Raji (cell line): ENCODE measurements around the gene FUOM.

Experiments
- POLR2A ChIP-seq: IDR thresholded peaks from 2 replicates; pipeline ENCODE4 v1.6.1; 2011; ENCODE audit warnings: low read depth, low read length, control low read depth; ENCODE audit not compliant: insufficient read depth

The FUOM gene

GRCh38 chr10:133357285-133358161, at the start of gene FUOM:
Gene FUOM (minus strand): TSS chr10:133358019. CDS start chr10:133358007, 12 bp downstream.
- no peak for TF ChIP-seq POLR2A

GRCh38 chr10:133405844-133406527, 48.2 kb upstream of the FUOM start:
- no peak for TF ChIP-seq POLR2A

- TF ChIP-seq POLR2A, result no peak
These were observed 47.5 kb upstream of the FUOM start for GRCh38 chr10:133405272-133405671.

- no peak for TF ChIP-seq POLR2A
These were observed 46.0 kb upstream of the FUOM start for GRCh38 chr10:133403784-133404183.

GRCh38 chr10:133403359-133403758, 45.5 kb upstream of the FUOM start:
- no peak for TF ChIP-seq POLR2A

GRCh38 chr10:133401981-133402725, 44.3 kb upstream of the FUOM start:
- no peak for TF ChIP-seq POLR2A

- TF ChIP-seq POLR2A, result no peak
These were observed 43.7 kb upstream of the FUOM start for GRCh38 chr10:133401500-133401899.

GRCh38 chr10:133400624-133401424, 43.0 kb upstream of the FUOM start:
- no peak for TF ChIP-seq POLR2A

- no peak for TF ChIP-seq POLR2A
These were observed 41.3 kb upstream of the FUOM start for GRCh38 chr10:133399123-133399601.

GRCh38 chr10:133397938-133398337, 40.1 kb upstream of the FUOM start:
- no peak for TF ChIP-seq POLR2A

- TF ChIP-seq POLR2A, result no peak
These were observed 38.3 kb upstream of the FUOM start for GRCh38 chr10:133396035-133396624.

GRCh38 chr10:133394801-133395221, 37.0 kb upstream of the FUOM start:
- TF ChIP-seq POLR2A, result no peak

- TF ChIP-seq POLR2A, result peak; percentile 95
These were observed 36.3 kb upstream of the FUOM start, which contains the start of gene MTG1 for GRCh38 chr10:133394064-133394663. Gene MTG1 (plus strand): TSS chr10:133394157. CDS start chr10:133394221, 64 bp downstream.
